B cell (primary cell): ENCODE results near the gene UNC79.

Source experiments
- EZH2 ChIP-seq: IDR thresholded peaks from 2 replicates; pipeline ENCODE4 v1.6.1; 2012; ENCODE audit warnings: borderline replicate concordance, low read depth, mild to moderate bottlenecking, moderate library complexity, low read length; ENCODE audit not compliant: insufficient read depth, poor library complexity, severe bottlenecking
- TF ChIP-seq, protein P1 (sequence below): fragments of 200-600 bp; IDR thresholded peaks from one replicate; pipeline ENCODE4 v1.8.0; 2022; ENCODE audit warnings: antibody characterized with exemption, mild to moderate bottlenecking

DNA sequence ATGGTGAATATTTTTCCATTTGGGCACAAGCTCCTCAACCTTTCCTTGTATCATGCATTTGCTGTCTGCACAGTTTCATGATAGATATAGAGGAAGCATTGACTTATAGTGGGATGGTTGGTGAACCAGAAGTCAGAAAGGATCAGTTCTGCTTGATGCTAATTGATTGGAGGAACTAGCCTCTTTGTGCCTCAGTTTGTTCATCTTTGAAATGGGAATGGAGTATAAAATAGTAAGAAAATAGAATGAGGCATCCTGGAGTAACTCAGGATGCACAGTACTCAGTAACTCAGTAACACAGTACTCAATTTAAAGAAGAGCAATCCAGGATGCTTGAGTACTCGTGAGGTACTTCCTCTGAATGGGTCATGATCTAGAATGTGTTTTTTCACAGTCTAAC, 109.5 kb downstream of the UNC79 start:
- TF ChIP-seq, protein P1, sequence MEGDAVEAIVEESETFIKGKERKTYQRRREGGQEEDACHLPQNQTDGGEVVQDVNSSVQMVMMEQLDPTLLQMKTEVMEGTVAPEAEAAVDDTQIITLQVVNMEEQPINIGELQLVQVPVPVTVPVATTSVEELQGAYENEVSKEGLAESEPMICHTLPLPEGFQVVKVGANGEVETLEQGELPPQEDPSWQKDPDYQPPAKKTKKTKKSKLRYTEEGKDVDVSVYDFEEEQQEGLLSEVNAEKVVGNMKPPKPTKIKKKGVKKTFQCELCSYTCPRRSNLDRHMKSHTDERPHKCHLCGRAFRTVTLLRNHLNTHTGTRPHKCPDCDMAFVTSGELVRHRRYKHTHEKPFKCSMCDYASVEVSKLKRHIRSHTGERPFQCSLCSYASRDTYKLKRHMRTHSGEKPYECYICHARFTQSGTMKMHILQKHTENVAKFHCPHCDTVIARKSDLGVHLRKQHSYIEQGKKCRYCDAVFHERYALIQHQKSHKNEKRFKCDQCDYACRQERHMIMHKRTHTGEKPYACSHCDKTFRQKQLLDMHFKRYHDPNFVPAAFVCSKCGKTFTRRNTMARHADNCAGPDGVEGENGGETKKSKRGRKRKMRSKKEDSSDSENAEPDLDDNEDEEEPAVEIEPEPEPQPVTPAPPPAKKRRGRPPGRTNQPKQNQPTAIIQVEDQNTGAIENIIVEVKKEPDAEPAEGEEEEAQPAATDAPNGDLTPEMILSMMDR, result no peak
- no peak for TF ChIP-seq EZH2
